GM19239 (cell line): ENCODE data around the gene PRADC1.

Experiments
- DNase-seq: peaks from one replicate; pipeline ENCODE4 v3.0.0; 2011; ENCODE audit warnings: low spot score; ENCODE audit not compliant: insufficient read length
- FAIRE-seq: peaks from 2 replicates; lab custom pipeline; 2011; peaks lifted over from hg19 to GRCh38; lab: Jason Lieb, UNC

Gene PRADC1

GRCh38 chr2:73238976-73239375 lies 5.9 kb upstream of the PRADC1 start:
- no peak for DNase-seq
- FAIRE-seq: no peak

- FAIRE-seq: no peak
- DNase-seq: no peak
These were observed 5.1 kb upstream of the PRADC1 start for GRCh38 chr2:73238149-73238548.

- FAIRE-seq (no peak), DNase-seq (no peak)
These were observed 4.1 kb upstream of the PRADC1 start for GRCh38 chr2:73237168-73237567.

- DNase-seq: no peak
- FAIRE-seq: no peak
These were observed 2.4 kb upstream of the PRADC1 start for GRCh38 chr2:73235315-73236028.

- DNase-seq: peak; percentile 73
- peak; percentile 92 for FAIRE-seq
These were observed 1.1 kb upstream of the PRADC1 start, which contains the start of gene CCT7 for GRCh38 chr2:73233932-73234832. Gene CCT7 (plus strand): TSS chr2:73234308. CDS start chr2:73234379, 71 bp downstream.

- DNase-seq: no peak
These were observed 461 bp downstream of the PRADC1 start for GRCh38 chr2:73232403-73233153.

GRCh38 chr2:73228631-73229030 lies 4.4 kb downstream of the PRADC1 start:
- no peak for DNase-seq
- FAIRE-seq: no peak

More at GRCh38 chr2:73232403-73233153, 461 bp downstream of the PRADC1 start:
- FAIRE-seq: no peak

- FAIRE-seq (no peak), DNase-seq (no peak)
These were observed 6.0 kb downstream of the PRADC1 start for GRCh38 chr2:73227086-73227485.

GRCh38 chr2:73225513-73226360 lies 7.3 kb downstream of the PRADC1 start:
- no peak for DNase-seq

GRCh38 chr2:73223821-73224220 lies 9.2 kb downstream of the PRADC1 start:
- FAIRE-seq (no peak), DNase-seq (no peak)

More at GRCh38 chr2:73225513-73226360, 7.3 kb downstream of the PRADC1 start:
- no peak for FAIRE-seq

- FAIRE-seq: no peak
- DNase-seq: no peak
These were observed 14.7 kb downstream of the PRADC1 start for GRCh38 chr2:73218298-73218697.

- FAIRE-seq: no peak
These were observed 15.2 kb downstream of the PRADC1 start for GRCh38 chr2:73217826-73218225.

GRCh38 chr2:73217160-73217559 lies 15.9 kb downstream of the PRADC1 start:
- DNase-seq (no peak), FAIRE-seq (no peak)

More at GRCh38 chr2:73217826-73218225, 15.2 kb downstream of the PRADC1 start:
- DNase-seq: no peak

GRCh38 chr2:73215254-73215653 lies 17.8 kb downstream of the PRADC1 start:
- DNase-seq: no peak
- no peak for FAIRE-seq

- peak; percentile 82 for DNase-seq
- peak; percentile 77 for FAIRE-seq
These were observed 18.7 kb downstream of the PRADC1 start, which contains the start of gene SMYD5 for GRCh38 chr2:73214120-73215035. Gene SMYD5 (plus strand): TSS chr2:73214245. CDS start chr2:73214267, 22 bp downstream.

GRCh38 chr2:73212448-73213176 lies 20.4 kb downstream of the PRADC1 start:
- FAIRE-seq (peak; percentile 73), DNase-seq (peak; percentile 71)

- no peak for FAIRE-seq
- DNase-seq: no peak
These were observed 21.0 kb downstream of the PRADC1 start for GRCh38 chr2:73212098-73212447.

GRCh38 chr2:73210696-73211095 lies 22.3 kb downstream of the PRADC1 start:
- FAIRE-seq: no peak
- DNase-seq: no peak
